Astrocyte (in vitro differentiated cells and primary cell): Measurements from ENCODE around the gene RASSF5.
"Not testable (repeated sequence)": the region's sequence is repeated elsewhere in the genome, so short reads cannot be mapped to it uniquely, and the experiment has no call there.

Source experiments
- CTCF ChIP-seq: IDR thresholded peaks from 2 replicates; pipeline ENCODE4 v1.5.1; 2011; ENCODE audit warnings: low read depth, mild to moderate bottlenecking, inconsistent platforms, low read length, moderate library complexity; ENCODE audit not compliant: insufficient read depth
- EZH2 ChIP-seq: IDR thresholded peaks from 2 replicates; pipeline ENCODE4 v1.6.1; 2012; ENCODE audit warnings: mild to moderate bottlenecking, low read length, inconsistent platforms; ENCODE audit not compliant: insufficient read depth

- not testable (repeated sequence) for TF ChIP-seq EZH2, CTCF
Observed at GRCh38 chr1:206581114-206581497, 73.8 kb downstream of the RASSF5 start.
